Measurements from ENCODE around the gene HYAL1.
"Not testable (repeated sequence)": the region's sequence is repeated elsewhere in the genome, so short reads cannot be mapped to it uniquely, and the experiment has no call there.

The HYAL1 gene

DNA sequence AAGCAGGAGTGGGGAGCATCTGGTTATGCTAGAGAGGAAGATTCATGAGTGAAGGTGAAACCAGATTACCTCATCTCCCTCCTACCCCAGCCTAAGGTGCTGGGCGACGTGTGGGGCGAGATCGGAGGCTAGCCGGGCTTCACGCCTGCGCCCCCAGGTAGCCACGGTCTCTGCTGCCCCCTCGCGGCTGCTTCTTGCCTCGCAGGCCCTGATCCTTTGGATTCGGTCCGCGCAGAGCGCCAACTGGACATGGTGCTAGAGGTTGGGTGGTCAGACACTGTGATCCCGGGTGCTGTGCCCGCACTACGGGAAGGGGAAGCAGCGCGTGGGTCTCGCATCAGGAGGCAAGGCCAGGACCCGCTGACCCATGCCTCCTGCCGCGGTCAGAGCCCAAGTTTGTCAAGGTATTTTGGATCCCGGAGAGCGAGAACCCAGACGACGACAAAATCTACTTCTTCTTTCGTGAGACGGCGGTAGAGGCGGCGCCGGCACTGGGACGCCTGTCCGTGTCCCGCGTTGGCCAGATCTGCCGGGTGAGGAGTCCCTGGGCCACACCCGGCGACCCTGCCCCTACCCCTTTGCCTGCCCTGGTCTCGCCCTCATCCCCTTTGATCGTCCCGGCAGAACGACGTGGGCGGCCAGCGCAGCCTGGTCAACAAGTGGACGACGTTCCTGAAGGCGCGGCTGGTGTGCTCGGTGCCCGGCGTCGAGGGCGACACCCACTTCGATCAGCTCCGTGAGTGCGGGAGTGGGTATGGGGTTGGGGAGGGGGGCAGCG, 30.3 kb downstream of the HYAL1 start:
- peak; percentile 75 for DNase-seq (ENCODE audit: low read depth)

DNA sequence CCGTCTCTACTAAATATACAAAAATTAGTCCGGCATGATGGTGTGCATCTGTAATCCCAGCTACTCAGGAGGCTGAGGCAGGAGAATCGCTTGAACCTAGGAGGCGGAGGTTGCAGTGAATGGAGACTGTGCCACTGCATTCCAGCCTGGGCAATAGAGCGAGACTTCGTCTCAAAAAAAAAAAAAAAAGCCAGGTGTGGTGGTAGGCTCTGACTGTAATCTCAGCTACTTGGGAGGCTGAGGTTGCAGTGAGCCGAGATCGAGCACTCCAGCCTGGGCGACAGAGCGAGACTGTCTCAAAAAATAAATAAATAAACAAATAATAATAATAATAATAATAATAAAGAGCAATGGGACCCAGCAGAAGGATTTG, 30.9 kb downstream of the HYAL1 start:
- DNase-seq (ENCODE audit: low read depth), result not testable (repeated sequence)

DNA sequence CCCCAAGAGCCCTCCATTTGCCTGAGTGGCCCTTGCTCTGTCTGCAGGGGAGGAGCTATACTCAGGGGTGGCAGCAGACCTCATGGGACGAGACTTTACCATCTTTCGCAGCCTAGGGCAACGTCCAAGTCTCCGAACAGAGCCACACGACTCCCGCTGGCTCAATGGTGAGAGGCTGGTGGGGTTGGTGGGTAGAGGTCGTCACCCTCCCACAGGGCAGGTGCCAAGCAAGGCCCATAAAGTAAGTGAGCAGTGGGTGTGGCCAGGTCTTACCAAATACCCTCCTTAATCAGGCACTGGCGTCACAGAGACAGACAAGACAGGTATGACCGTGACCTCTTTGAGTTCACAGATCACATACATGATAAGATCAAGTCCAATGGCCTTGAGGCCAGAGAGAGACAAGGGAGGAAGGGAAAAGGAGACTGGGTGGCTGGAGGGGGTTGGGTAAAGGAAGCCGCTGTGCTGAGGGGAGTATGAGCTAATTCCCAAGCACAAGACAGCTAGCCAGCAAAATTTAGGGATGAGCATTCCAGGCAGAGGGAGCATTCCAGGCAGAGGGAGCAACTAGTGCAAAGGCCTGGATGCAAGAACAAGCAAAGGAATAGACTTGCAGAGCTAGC, 31.9 kb downstream of the HYAL1 start:
- DNase-seq (ENCODE audit: low read depth), result no peak

DNA sequence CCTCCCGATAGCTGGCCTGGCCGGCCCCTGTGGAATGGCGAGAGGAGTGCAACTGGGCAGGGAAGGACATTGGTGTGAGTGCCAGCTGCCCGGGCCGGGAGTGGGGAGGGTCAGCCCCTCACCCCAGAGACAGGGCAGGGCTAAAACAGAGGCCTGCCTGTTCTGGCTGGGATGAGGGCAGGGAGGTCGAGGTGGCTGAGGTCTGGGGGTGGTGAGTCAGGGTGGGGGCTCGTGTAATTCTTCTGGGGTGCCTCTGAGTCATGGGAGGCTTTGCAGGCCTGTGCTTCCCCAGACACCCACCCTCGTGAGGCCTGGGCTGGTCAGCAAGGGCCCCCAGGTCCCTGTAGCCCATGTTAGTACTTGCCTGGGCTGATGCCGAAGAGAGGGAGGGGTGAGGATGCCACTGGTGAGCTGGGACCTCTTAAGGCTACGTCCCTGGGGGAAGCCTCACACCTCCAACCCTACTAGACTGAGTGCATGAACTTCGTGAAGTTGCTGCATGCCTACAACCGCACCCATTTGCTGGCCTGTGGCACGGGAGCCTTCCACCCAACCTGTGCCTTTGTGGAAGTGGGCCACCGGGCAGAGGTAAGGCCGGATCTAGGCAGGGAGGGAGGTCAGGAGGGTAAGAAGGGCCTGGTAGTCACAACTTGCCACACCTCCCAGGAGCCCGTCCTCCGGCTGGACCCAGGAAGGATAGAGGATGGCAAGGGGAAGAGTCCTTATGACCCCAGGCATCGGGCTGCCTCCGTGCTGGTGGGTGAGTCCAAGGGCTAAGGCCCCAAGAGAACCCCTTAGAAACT, 32.8 kb downstream of the HYAL1 start:
- DNase-seq (ENCODE audit: low read depth), result no peak

DNA sequence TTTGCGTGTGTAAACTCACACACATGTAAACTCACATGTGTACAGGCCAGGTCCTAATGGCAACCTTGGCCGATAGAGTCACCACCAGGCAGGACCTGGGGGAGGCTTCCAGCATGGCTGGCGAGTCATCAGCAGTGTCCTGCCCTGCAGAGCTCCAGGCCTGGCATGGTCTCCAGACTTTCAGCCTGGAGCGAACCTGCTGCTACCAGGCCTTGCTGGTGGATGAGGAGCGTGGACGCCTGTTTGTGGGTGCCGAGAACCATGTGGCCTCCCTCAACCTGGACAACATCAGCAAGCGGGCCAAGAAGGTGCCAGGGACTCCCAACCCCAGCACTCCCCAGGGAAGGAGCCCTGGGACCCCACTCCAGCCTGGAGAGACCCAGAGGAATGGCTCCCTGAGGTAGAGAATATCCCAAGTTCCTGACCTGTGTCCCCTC, 33.4 kb downstream of the HYAL1 start:
- DNase-seq (ENCODE audit: low read depth), result no peak

DNA sequence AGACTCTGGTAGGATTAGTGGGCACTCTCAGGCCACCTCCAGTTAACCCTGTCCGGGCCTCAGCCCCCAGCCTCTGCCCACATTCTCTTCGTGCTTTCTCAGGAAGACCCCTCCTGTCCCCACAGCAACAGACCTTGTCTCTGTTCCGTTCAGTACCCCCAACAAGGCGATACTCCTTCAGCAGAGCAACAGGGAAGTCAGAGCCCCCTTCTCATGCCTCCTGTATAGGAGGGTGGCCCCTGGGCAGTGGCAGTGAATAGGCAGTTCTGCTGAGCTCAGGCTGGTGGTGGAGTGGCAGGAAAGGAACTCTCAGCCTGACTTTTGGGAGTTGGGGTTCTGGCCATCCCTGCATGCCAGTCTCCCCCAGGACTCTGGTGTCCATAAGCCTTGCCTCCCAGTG, 33.9 kb downstream of the HYAL1 start:
- DNase-seq (ENCODE audit: low read depth), result no peak

DNA sequence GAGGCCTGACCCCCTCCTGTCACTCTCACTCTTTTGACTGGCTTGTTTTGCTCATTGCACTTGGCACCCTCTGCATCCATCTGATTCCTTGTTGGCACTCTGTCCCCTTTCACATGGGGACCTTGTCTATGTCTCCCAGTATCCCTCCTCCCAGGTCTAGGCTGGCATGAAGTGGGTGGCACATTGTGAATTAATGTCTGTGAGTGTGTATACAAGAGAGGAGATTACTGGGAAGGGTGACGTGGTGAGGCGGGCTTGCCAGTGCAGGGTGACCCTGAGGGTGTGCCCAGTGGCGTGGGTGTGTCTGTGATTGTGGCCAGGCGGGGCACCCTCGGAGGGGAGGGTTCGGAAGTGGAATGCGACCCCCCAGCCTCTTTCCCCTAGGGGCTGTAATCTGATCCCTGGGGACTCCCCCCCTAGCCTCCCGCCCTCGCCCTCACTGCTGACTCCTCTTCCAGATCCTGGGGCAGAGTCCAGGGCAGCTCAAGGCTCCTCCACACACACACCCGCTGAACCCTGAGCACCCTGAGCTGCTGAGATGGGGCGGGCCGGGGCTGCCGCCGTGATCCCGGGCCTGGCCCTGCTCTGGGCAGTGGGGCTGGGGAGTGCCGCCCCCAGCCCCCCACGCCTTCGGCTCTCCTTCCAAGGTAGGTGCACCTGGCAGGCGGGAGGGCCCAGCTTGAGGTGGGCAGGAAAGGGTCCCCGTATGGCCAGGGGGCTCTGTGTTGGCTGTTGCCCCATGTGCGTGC, 34.5 kb downstream of the HYAL1 start, which contains the start of gene SEMA3B:
SEMA3B (plus strand) TSS at position 445 of the 749 bp plus-strand sequence; CDS start at position 539, 94 bp downstream.
- DNase-seq (ENCODE audit: low read depth), result no peak

DNA sequence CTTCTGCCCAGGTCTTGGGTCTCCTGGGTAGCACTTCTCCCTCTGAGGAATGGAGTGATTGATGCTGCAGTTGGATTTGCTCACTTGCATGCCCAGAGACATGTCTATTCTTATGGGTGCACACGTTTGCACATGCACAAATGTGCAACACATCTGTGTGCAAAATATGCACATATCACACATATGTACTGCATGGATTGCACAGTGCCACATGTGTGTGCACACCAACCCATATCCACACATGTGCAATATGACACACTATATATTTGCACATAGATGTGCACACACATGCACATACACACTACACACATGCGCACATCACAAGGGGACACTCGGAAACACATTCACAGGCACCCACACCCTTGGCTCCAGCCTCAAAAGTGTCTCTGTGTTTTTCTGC, 35.1 kb downstream of the HYAL1 start:
- DNase-seq (ENCODE audit: low read depth), result no peak

DNA sequence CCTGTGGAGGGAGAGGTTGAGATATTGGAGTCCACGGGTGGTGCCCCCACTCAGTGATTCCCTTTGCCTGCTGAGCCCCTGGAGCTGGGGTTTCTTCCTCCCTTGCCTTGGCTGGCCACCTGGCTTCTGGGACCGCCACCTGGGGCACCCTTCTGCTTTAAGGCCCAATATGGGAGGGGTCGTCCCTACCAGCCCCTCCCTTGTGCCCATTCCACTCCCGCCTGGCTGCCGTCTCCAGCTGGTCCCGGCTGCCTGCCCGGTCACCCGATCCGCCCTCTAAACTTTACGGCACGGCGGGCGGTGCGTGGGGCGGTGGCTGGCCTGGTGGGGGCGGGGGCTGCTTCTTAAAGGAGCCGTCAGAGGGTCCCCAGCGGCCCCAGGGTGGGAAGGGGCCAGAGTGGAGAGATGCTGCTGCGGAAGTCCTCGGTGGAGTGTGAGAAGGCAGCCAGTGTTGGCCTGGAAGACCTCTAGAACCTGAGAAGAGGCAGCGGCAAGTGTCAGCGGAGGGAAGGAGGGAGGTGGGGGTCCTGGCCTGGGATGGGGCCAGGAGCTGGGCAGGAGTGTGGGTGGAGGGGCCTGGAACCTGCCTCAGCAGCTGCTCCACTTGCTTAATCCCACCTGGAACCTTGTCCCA, 36.0 kb downstream of the HYAL1 start:
- DNase-seq (ENCODE audit: low read depth), result no peak

DNA sequence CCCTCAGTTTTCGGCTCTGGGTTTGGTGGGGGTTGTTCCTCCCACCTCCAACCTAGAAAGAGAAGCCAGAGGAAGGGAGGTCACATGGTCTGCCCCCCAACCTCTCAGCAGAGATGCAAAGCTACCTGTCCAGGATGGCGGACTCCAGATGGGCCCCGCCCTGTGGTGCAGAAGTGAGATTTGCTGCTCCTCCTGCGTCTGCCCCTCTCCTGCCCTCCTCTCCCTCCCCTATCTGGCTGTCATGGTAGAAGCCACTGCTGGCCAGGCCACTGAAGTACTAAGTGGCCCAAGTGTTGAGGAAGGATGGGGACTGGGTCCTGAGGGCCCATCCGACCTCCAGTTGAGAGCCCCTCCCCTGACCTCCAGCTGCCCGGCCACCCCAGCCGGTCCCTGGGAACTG, 36.5 kb downstream of the HYAL1 start:
- DNase-seq (ENCODE audit: low read depth), result no peak

DNA sequence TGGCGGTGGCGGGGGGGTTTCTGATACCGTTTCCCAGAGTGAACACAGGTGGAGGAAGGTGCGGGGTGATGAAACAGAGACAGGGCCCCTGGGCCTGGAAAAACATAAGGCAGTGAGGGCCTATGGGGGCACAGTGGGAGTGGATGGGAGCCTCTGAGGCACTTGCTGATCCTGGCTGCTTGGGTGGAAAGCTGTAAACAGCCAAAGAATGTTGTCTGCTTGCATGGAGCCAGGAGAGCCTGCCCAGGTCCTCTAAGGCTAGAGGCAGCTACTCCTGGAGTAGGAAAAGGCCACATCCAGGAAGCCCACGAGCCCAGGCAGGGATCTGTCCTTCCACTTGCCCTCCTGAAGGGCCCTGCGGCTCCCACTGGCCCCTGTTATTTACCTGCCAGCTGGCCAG, 37.4 kb downstream of the HYAL1 start:
- no peak for DNase-seq (ENCODE audit: low read depth)

DNA sequence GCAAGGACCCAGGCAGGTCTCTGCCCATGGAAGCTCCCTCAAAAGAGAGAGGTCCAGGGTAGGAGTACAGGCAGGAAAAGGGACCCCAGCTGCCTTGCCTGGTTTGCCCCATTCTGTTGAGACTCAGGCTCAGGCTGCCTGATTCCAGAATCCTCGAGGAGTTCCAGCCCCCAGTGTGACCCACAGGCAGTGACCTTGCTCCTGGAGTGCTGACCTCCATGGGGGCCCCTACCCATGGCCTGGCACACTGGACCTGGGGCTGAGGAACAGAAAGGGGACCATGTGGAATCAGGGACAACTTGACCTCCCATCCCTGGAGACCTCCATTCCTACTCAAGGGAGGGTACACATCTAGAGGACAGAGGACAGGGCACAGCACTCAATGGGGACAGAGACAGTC, 37.8 kb downstream of the HYAL1 start:
- no peak for DNase-seq (ENCODE audit: low read depth)

DNA sequence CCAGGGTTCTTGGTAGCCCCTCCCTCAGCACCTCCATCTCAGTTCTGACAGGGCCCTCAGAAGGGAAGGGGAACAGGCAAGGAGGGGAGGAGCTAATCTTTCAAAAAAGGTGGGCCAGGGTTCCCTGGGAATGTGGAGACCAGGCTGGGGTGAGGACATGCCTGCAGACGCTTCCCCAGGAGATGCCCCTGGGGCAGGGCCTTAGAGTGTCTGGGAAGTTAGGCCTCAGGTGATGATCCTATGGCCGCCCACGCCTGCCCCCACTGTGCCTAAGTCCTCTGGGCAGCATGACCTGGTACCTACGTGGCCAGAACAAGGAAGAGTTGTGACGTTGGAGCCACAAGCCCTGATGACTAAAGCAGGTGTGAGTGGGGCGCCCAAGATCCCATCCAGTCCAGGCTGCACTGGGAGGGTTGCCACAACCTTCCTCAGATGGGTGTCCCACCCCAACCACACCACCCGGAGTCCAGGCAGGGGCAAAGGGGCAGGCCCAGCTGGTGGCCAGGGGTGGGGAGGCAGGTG, 38.3 kb downstream of the HYAL1 start:
- DNase-seq (ENCODE audit: low read depth), result no peak

DNA sequence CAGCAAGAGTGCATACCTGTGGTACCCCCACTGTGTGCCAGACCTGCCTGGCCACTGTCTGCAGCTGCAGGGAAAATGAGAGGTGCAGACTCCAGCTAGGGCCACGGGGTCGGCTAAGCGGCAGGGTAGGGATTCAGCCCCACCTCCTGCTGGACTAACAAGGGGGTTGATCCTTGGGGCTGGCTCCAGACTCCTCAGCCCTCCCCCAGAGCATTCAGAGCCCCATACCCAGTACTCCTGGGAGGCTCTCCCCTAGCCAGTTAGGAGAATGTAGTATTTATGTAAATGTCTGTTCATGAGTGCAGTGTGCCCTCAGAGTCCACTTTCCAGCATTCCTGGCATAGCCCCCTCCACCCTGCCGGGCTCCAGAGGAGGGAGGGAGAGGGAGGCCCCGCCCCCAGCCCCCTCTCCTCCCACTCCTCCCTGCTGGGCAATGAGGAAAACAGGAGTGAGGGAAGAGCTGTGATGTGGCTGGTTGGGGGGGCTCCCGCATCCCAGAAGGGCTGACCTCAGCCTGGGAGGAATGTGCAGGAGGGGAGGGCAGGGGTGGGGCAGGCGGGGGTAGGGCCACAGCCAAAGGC, 38.9 kb downstream of the HYAL1 start:
- no peak for DNase-seq (ENCODE audit: low read depth)

DNA sequence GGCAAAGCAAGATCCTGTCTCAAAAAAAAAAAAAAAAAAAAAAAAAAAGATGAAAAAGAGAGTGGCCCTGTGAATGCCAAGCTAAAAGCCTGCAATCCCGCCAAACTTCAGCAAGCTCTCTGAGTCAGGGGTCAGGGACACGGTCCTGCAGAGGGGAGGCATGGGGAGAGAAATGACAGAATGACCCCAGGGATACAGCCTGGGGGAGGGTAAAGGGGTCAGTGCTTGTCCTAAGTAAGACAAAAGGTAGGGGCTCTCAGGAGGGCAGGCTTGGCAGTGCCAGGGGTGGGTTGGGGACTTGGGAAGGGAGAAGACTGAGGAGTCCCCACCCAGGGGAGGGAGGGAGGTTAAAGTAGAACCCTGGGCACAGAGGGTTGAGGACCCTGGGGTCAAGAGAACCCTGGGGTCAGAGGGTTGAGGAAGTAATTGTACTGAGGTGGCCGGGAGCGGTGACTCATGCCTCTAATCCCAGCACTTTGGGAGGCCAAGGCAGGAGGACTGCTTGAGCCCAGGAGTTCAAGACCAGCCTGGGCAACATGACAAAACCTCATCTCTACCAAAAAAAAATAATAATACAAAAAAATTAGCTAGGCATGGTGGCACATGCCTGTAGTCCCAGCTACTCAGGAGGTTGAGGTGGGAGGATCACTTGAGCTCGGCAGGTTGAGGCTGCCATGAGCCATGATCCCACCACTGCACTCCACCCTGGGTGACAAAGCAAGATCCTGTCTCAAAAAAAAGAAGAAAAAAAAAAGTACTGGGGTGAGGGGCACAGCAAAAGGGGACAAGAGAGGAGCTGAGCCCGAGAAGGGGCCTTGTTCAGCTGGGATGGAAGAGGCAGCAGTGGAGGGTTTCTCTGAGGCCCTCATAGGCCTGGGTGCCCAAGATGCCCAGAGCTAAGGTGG, 39.6 kb downstream of the HYAL1 start:
- no peak for DNase-seq (ENCODE audit: low read depth)

DNA sequence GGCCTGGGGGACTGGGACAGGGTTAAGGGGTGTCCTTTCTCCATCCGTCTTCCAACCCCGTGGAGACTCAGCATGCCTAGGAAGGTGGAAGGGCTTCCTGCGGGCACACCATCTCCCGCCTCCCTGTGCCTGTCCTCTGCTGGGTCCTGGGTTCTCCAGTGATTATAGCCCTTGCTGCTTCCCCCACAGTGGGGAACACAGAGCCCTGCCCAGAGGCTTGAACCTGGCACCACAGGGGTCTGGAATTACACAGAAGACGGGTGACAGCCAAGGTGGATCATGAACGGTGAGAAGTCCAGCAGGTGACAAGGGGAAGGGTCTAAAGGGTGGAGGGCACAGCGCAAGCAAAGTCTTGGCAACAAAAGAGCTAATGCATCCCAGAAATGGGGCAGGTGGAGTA, 40.6 kb downstream of the HYAL1 start:
- DNase-seq (ENCODE audit: low read depth), result no peak

DNA sequence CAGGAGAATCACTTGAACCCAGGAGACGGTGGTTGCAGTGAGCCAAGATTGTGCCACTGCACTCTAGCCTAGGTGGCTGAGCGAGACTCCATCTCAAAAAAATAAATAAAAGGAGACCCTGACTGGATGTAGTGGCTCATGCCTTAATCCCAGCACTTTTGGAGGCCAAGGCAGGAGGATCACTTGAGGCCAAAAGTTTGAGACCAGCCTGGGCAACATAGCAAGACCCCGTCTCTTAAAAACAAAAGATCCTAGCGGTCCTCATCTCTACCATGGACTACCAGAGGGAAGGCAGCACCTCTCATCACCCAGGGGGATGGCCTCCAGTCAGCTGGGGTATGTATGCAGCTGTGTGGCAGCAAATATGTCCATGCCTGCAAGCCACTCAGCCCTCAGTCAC, 41.2 kb downstream of the HYAL1 start:
- DNase-seq (ENCODE audit: low read depth), result not testable (repeated sequence)

DNA sequence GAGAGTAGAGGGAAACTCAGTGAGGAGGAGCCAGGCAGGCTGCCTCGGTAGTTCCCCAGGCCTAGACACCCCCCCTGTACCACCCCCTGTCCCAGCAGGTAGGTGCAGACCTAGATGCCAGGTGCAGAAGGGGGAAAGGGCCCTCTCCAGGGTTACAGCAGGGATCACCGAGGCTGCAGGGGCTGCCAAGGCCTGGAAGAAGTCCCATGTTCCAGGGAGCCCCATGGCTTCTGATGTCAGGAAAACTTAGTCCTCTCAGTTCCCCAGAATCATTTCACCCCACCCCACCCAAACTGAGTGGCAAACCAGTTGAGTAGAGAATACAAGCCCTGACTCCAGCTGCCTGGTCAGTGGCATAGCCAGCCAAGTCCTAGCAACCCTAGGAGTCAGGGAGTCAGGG, 41.9 kb downstream of the HYAL1 start:
- no peak for DNase-seq (ENCODE audit: low read depth)

DNA sequence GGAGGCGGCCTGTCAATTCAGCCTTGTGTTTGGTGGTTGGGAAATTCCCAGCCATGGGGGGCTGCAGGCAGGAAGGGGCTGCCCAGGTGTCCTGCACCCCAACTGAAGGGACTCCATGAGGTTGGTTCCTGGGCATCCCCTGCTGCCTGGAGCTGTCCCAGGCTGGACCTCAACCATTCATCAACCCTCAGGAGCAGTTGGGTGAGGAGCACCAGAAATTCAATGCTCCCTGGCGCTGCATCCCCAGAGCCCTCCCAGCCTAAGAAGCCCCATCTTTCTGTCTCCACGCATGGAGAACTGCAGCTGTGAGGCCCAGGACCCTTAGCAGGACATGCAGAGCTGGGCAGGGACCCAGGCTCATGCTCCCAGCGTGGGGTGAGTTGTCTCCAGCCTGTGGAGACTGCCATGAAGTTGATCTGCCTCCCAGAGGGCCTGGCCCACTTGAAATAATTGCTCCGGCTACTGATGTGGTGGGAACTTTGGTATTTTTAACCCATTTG, 42.4 kb downstream of the HYAL1 start:
- no peak for DNase-seq (ENCODE audit: low read depth)
